IPS-18a (cell line): ENCODE measurements around the gene GLRX5.

ENCODE experiments used
- H3K27ac ChIP-seq: one replicate; pipeline ENCODE4 v1.5.1; 2013; ENCODE audit warnings: low read length
- H3K27me3 ChIP-seq: one replicate; pipeline ENCODE4 v1.6.1; 2013; ENCODE audit warnings: mild to moderate bottlenecking, low read length; ENCODE audit not compliant: control insufficient read depth, insufficient read depth
- H3K36me3 ChIP-seq: one replicate; pipeline ENCODE4 v1.6.1; 2013; ENCODE audit warnings: low read depth, low read length; ENCODE audit not compliant: control insufficient read depth
- H3K4me1 ChIP-seq: one replicate; pipeline ENCODE4 v1.6.1; 2013; ENCODE audit warnings: low read depth, low read length; ENCODE audit not compliant: control insufficient read depth
- H3K4me3 ChIP-seq: one replicate; pipeline ENCODE4 v1.5.1; 2013; ENCODE audit warnings: low read length
- H3K9ac ChIP-seq: one replicate; pipeline ENCODE4 v1.6.1; 2013; ENCODE audit warnings: mild to moderate bottlenecking, low read length, moderate library complexity
- H3K9me3 ChIP-seq: one replicate; pipeline ENCODE4 v1.6.1; 2013; ENCODE audit warnings: low read depth, low read length; ENCODE audit not compliant: control insufficient read depth

GLRX5 gene

GRCh38 chr14:95493503-95493902, 41.3 kb upstream of the GLRX5 start:
- no peak overlapping the region for H3K9ac ChIP-seq
- no peaks in the 10 kb centered on the region for H3K36me3 ChIP-seq
- H3K9me3 ChIP-seq, result no peaks in the 10 kb centered on the region
- no peaks in the 10 kb centered on the region for H3K27me3 ChIP-seq
- H3K4me3 ChIP-seq, result no peak overlapping the region
- no peaks in the 10 kb centered on the region for H3K4me1 ChIP-seq
- no peak overlapping the region for H3K27ac ChIP-seq

- Histone ChIP-seq H3K27me3 (no peaks in the 10 kb centered on the region), H3K27ac (no peak overlapping the region), H3K4me3 (no peak overlapping the region), H3K9me3 (no peaks in the 10 kb centered on the region), H3K9ac (no peak overlapping the region), H3K36me3 (no peaks in the 10 kb centered on the region), H3K4me1 (no peaks in the 10 kb centered on the region)
Measured at GRCh38 chr14:95493976-95494375, 40.9 kb upstream of the GLRX5 start.

GRCh38 chr14:95494456-95494855, 40.4 kb upstream of the GLRX5 start:
- H3K4me1 ChIP-seq, result no peaks in the 10 kb centered on the region
- no peak overlapping the region for H3K27ac ChIP-seq
- H3K4me3 ChIP-seq, result no peak overlapping the region
- H3K9ac ChIP-seq, result no peak overlapping the region
- H3K36me3 ChIP-seq, result no peaks in the 10 kb centered on the region
- H3K9me3 ChIP-seq, result no peaks in the 10 kb centered on the region
- no peaks in the 10 kb centered on the region for H3K27me3 ChIP-seq

- Histone ChIP-seq H3K4me3 (no peak overlapping the region), H3K27ac (no peak overlapping the region), H3K4me1 (no peaks in the 10 kb centered on the region), H3K9me3 (no peaks in the 10 kb centered on the region), H3K36me3 (no peaks in the 10 kb centered on the region), H3K9ac (no peak overlapping the region), H3K27me3 (no peaks in the 10 kb centered on the region)
Measured at GRCh38 chr14:95495076-95495475, 39.8 kb upstream of the GLRX5 start.

GRCh38 chr14:95495538-95496025, 39.3 kb upstream of the GLRX5 start:
- H3K4me1 ChIP-seq, result no peaks in the 10 kb centered on the region
- no peaks in the 10 kb centered on the region for H3K27me3 ChIP-seq
- H3K9me3 ChIP-seq, result no peaks in the 10 kb centered on the region
- H3K27ac ChIP-seq, result no peak overlapping the region
- H3K4me3 ChIP-seq, result no peak overlapping the region
- no peak overlapping the region for H3K9ac ChIP-seq
- H3K36me3 ChIP-seq, result no peaks in the 10 kb centered on the region

- Histone ChIP-seq H3K27me3 (no peaks in the 10 kb centered on the region), H3K4me1 (no peaks in the 10 kb centered on the region), H3K9ac (no peak overlapping the region), H3K27ac (no peak overlapping the region), H3K4me3 (no peak overlapping the region), H3K9me3 (no peaks in the 10 kb centered on the region), H3K36me3 (no peaks in the 10 kb centered on the region)
Measured at GRCh38 chr14:95496111-95496681, 38.7 kb upstream of the GLRX5 start.

GRCh38 chr14:95496690-95497259, 38.1 kb upstream of the GLRX5 start:
- no peaks in the 10 kb centered on the region for H3K9me3 ChIP-seq
- no peak overlapping the region for H3K27ac ChIP-seq
- H3K9ac ChIP-seq, result no peak overlapping the region
- no peaks in the 10 kb centered on the region for H3K27me3 ChIP-seq
- H3K4me1 ChIP-seq, result no peaks in the 10 kb centered on the region
- H3K4me3 ChIP-seq, result no peak overlapping the region
- H3K36me3 ChIP-seq, result no peaks in the 10 kb centered on the region

- Histone ChIP-seq H3K9ac (no peak overlapping the region), H3K4me3 (no peak overlapping the region), H3K27ac (no peak overlapping the region)
Measured at GRCh38 chr14:95497561-95498011, 37.3 kb upstream of the GLRX5 start.

GRCh38 chr14:95498622-95499353, 36.1 kb upstream of the GLRX5 start:
- H3K27ac ChIP-seq, result no peak overlapping the region
- no peaks in the 10 kb centered on the region for H3K9me3 ChIP-seq
- H3K36me3 ChIP-seq, result no peaks in the 10 kb centered on the region
- no peak overlapping the region for H3K4me3 ChIP-seq
- no peak overlapping the region for H3K9ac ChIP-seq
- no peaks in the 10 kb centered on the region for H3K4me1 ChIP-seq
- no peaks in the 10 kb centered on the region for H3K27me3 ChIP-seq

More at GRCh38 chr14:95497561-95498011, 37.3 kb upstream of the GLRX5 start:
- H3K27me3 ChIP-seq, result no peaks in the 10 kb centered on the region
- no peaks in the 10 kb centered on the region for H3K36me3 ChIP-seq
- H3K9me3 ChIP-seq, result no peaks in the 10 kb centered on the region
- no peaks in the 10 kb centered on the region for H3K4me1 ChIP-seq

GRCh38 chr14:95499354-95499750, 35.5 kb upstream of the GLRX5 start:
- no peak overlapping the region for H3K9ac ChIP-seq
- no peak overlapping the region for H3K4me3 ChIP-seq
- no peaks in the 10 kb centered on the region for H3K36me3 ChIP-seq
- H3K9me3 ChIP-seq, result no peaks in the 10 kb centered on the region
- H3K27ac ChIP-seq, result no peak overlapping the region
- no peaks in the 10 kb centered on the region for H3K4me1 ChIP-seq
- H3K27me3 ChIP-seq, result no peaks in the 10 kb centered on the region

- Histone ChIP-seq H3K4me3 (no peak overlapping the region), H3K27me3 (no peaks in the 10 kb centered on the region), H3K27ac (no peak overlapping the region), H3K36me3 (no peaks in the 10 kb centered on the region), H3K9ac (no peak overlapping the region), H3K9me3 (no peaks in the 10 kb centered on the region), H3K4me1 (no peaks in the 10 kb centered on the region)
Measured at GRCh38 chr14:95500201-95500681, 34.6 kb upstream of the GLRX5 start.
